Fibroblast of mammary gland (primary cell): ENCODE data around the gene ANKRD30A.
"Not testable (repeated sequence)": the region's sequence is repeated elsewhere in the genome, so short reads cannot be mapped to it uniquely, and the experiment has no call there.

ENCODE experiments used
- DNase-seq: peaks from one replicate; pipeline ENCODE4 v3.0.0-alpha.2; 2010; ENCODE audit warnings: low read depth
- H3K4me3 ChIP-seq: 2 replicates; pipeline ENCODE4 v1.5.1; 2011; ENCODE audit warnings: low read depth, mild to moderate bottlenecking, low read length, moderate library complexity; ENCODE audit not compliant: control insufficient read depth
- TF ChIP-seq, protein P1 (sequence below): conservative IDR thresholded peaks from 2 replicates; pipeline ENCODE4 v1.5.1; 2011; ENCODE audit warnings: low read depth, low read length, inconsistent platforms; ENCODE audit not compliant: control insufficient read depth, insufficient read depth

Gene ANKRD30A

GRCh38 chr10:37390926-37391325 lies 265.5 kb downstream of the ANKRD30A start:
- TF ChIP-seq, protein P1, sequence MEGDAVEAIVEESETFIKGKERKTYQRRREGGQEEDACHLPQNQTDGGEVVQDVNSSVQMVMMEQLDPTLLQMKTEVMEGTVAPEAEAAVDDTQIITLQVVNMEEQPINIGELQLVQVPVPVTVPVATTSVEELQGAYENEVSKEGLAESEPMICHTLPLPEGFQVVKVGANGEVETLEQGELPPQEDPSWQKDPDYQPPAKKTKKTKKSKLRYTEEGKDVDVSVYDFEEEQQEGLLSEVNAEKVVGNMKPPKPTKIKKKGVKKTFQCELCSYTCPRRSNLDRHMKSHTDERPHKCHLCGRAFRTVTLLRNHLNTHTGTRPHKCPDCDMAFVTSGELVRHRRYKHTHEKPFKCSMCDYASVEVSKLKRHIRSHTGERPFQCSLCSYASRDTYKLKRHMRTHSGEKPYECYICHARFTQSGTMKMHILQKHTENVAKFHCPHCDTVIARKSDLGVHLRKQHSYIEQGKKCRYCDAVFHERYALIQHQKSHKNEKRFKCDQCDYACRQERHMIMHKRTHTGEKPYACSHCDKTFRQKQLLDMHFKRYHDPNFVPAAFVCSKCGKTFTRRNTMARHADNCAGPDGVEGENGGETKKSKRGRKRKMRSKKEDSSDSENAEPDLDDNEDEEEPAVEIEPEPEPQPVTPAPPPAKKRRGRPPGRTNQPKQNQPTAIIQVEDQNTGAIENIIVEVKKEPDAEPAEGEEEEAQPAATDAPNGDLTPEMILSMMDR, result no peak
- H3K4me3 ChIP-seq, result no peak overlapping the region
- DNase-seq, result no peak

- H3K4me3 ChIP-seq, DNase-seq: not testable (repeated sequence)
These were observed 275.4 kb downstream of the ANKRD30A start for GRCh38 chr10:37400774-37401173.

DNA sequence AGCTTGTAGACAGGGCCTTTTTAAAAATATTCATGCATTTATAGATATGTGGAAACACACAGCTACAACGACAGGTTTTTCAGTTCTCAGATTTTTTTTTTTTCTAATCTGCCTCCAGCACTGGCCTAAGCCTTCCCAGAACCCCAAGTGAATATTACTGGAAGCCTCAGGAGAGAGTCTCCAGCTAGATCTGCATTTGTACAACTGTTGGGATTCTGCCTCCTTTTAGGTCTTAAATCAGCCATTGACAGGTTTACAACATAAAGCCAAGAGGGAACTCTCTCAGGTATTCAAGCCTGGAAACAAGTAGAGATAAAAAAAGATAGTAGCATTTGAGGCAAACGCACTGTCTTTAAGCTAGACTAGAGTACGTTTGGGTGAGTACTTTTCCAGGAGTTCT lies 275.8 kb downstream of the ANKRD30A start:
- TF ChIP-seq, protein P1, result no peak
- no peak overlapping the region for H3K4me3 ChIP-seq
- no peak for DNase-seq

GRCh38 chr10:37403776-37404175 lies 278.4 kb downstream of the ANKRD30A start:
- TF ChIP-seq, protein P1, result no peak
- DNase-seq, result no peak
- H3K4me3 ChIP-seq, result no peak overlapping the region
